Left forelimb (tissue), 1 donor: ENCODE measurements around the gene RFXAP.
"Not testable (repeated sequence)": the region's sequence is repeated elsewhere in the genome, so short reads cannot be mapped to it uniquely, and the experiment has no call there.

Source experiments
- DNase-seq: peaks from one replicate; pipeline ENCODE4 v3.0.0-alpha.2; 2018; ENCODE audit warnings: low spot score

RFXAP gene

DNA sequence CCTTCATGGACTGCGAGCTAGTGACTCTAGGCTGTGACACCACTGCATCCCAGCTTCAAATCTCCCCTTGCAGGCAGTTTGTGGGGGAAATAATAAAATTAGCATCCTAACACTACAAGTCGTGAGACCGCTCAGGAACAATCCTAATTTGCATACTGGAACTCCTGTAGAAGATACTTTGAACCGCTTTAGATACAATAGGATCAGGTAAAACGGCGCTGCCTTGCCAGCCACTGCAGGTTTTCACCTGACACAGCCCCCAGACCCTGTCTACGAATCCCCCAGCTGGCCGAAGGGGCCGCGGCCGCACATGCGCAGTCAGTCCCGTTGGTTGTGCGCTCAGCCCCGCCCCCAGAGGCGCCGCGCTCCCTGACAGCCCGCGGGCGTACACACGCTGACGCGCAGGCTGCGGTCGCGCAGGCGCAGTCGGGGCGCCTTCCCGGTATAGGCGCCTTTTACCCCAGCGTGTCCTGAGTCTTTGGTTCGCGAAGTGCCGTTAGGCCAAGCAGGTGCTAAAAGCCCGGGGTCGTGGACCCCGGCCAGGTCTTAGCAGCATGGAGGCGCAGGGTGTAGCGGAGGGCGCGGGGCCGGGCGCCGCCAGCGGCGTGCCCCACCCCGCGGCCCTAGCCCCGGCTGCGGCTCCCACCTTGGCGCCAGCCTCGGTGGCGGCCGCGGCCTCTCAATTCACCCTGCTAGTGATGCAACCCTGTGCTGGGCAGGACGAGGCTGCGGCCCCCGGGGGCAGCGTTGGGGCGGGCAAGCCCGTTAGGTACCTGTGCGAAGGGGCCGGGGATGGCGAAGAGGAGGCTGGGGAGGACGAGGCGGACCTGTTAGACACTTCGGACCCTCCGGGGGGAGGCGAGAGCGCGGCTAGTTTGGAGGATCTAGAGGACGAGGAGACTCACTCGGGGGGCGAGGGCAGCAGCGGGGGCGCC, at the start of gene RFXAP:
Gene RFXAP, plus strand, starts transcription at position 419 of the 935 bp plus-strand sequence. Its CDS starts 136 bp downstream, at position 555.
- DNase-seq, result peak; percentile 94

- DNase-seq, result no peak
These were observed 49.5 kb upstream of the RFXAP start for GRCh38 chr13:36769545-36769944.

- DNase-seq, result no peak
These were observed 48.3 kb upstream of the RFXAP start for GRCh38 chr13:36770741-36771140.

GRCh38 chr13:36772853-36773252, 46.2 kb upstream of the RFXAP start:
- DNase-seq, result no peak

GRCh38 chr13:36774931-36775330, 44.1 kb upstream of the RFXAP start:
- DNase-seq, result no peak

- DNase-seq, result no peak
These were observed 42.8 kb upstream of the RFXAP start for GRCh38 chr13:36776175-36776574.

GRCh38 chr13:36778083-36778671, 40.8 kb upstream of the RFXAP start:
- DNase-seq, result no peak

DNA sequence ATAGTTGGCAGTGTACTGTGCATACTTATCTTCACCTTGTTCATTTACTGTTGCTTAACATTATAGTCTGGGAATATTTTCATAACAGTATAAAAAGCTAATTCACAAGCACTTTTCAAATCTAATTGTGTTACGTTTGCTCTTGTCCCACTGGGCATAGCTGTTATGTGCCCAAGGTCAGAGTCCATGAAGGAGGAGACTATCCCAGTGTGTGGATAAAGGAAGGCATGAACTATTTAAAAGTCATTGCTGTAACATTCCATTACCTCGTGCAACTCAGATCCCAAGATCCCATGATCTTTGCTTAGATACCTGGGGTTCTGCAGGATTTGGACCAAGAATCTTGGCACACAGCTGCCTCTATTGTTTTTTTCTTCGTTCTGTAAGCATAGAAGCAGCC, 35.1 kb upstream of the RFXAP start:
- DNase-seq, result no peak

- DNase-seq, result not testable (repeated sequence)
These were observed 32.8 kb upstream of the RFXAP start for GRCh38 chr13:36786175-36786574.

DNA sequence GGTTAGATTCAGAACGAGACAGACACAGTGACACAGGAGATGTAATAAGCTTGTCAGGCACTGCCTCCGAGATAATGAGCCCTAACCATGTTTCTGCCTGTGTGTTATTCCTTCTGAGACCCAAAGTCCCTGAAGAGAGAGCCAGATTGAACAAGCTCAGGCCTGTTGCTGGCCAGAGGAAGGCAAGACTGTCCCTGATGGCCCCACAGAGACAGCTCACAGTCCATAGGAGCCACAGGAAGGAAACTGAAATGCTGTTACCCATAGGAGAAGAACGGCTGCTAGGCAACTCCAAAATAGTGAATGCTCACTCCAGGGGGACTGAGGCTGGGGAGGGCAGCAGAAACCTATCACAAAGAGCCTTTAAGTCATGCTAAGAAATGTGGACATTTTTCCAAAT, 31.8 kb upstream of the RFXAP start:
- DNase-seq, result no peak

GRCh38 chr13:36788276-36788675, 30.7 kb upstream of the RFXAP start:
- DNase-seq, result no peak

DNA sequence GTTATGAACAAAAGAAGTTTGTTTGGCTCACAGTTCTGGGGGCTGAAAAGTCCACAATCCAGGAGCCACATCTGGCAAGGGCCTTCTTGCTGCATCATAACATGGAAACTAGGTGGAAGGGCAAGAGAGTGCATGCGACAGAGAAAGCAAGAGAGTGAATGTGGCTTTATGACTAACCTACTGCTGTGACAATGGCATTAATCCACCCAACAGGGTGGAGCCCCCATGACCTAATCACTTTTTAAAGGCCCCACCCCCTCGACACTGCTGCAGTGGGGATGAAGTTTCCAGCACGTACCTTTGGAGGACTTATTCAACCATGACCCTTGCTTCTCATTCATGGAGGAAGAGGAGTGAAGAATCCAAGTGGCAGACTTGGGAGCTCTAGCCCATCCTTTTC, 30.0 kb upstream of the RFXAP start:
- no peak for DNase-seq

- DNase-seq, result no peak
These were observed 29.3 kb upstream of the RFXAP start for GRCh38 chr13:36789730-36790129.

DNA sequence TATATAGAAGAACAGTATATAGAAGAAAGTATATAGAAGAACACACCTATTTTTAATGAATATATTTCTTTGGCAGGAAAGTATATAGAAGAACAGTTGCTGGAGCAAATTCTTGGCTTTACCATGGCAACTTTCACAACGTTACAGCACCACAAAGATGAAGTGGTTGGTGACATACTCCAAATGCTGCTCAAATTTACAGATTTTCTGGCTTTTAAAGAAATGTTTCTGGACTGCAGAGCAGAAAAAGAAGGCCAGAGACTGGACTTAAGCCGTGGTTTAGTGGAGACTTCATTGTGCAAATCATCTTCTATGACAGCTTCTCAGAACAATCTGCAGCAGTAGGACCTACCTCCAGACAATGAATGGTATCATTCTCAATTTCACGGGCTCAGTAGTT, 24.3 kb upstream of the RFXAP start:
- DNase-seq, result no peak

- DNase-seq, result no peak
These were observed 23.6 kb upstream of the RFXAP start for GRCh38 chr13:36795463-36795862.

DNA sequence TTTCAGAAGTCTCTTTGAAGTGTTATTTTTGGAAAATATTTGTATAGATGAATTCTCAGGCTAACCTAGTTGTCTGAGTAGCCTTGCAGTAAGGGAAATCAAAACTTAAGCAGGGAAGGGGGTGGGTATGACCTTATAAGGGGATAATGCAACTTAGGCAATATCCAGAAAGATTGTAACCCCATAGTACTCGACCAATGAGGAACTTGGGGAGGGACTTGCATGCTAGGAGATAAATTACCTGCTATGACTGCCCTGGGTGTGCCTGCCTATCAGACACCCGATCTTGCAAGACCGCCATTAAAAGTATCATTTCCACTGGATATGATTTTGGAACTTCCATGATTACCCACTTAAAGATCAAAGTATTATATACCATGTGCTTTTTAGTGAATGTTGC, 23.0 kb upstream of the RFXAP start:
- DNase-seq, result no peak

- DNase-seq, result no peak
These were observed 18.0 kb upstream of the RFXAP start for GRCh38 chr13:36801035-36801434.

GRCh38 chr13:36804588-36804987, 14.4 kb upstream of the RFXAP start:
- DNase-seq, result no peak

DNA sequence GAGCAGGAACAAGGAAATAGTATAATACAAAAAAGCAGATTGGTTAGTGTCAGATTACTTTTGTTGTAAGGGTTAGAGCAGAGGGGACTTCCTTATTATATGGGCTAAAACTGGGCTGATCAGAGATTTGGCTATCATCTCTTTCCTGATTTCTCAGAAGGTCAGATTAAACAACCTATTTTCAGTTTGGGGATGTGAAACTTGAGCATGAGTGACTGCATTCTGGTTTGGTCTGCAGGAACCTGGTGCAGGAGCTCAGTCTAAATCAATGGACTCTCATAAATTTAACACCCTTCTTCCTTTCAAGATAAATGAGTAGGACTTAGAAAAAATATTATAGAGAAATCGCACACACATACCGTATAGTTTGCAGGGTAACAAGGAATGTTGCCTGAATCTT, 12.9 kb upstream of the RFXAP start:
- no peak for DNase-seq

DNA sequence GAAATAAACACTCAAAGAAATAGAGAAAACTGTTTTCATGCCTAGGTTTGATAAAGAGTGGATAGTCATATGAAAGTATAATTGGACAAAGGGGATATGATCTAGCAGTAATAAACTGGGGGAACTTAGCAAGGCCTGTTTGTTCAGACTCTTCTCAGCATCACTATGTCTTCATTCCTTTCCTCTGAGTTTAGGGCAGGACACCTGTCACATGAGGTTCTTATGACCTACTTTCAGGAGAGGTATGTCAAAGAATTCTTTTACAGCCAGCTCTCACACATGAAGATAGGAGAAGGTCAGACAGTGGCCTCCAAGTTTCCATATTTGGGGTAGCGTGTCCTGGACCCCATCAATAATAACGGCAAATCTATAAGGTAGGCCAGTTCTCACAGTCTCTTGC, 11.4 kb upstream of the RFXAP start:
- DNase-seq, result no peak

DNA sequence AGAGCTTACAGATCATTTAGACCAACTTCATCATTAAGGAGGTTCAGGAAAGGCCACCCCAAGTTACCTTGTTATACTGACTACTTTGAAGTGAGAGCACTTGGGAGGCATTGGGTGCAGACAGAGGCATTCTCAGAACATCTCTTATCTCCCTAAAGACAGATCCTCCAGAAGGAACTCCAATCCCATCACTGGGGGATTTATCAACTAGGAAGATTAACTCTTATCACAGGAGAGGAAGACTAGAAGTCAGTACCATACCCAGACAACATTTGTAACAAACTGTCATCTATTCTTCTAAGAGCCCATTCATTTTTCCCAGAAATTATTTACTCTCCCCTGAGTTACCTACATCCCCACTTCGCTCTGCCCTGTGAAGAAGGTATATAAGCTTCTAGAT, 5.8 kb upstream of the RFXAP start:
- no peak for DNase-seq

DNA sequence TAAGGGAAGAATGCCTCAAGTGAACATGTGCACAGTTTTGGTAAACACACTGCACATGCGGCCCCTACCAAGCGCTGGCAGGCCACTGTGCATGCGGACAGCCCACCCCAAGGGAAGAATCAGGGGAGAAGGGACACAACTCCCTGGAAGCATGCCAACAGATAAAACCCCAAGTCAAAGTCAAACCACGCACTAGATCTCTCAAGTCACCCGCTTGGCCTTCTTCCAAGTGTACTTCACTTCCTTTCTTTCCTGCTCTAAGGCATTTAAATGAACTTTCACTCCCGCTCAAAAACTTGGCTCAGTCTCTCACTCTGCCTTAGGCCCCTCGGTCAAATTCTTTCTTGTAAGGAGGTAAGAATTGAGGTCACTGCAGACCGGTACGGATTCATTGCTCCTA, 4.6 kb upstream of the RFXAP start:
- no peak for DNase-seq

GRCh38 chr13:36815062-36815461, 4.0 kb upstream of the RFXAP start:
- no peak for DNase-seq
